Stimulated activated effector memory CD8-positive, alpha-beta T cell treated with anti-CD3 and anti-CD28 coated beads, Interleukin-12 subunit alpha, Interleukin-12 subunit beta, amount 100 ng/mL, for 72 hours (primary cell): Measurements from ENCODE around the gene TEX2.
A peak's percentile ranks its signal among the peaks of the same experiment; 100 is the strongest.
"Not testable (repeated sequence)": the region's sequence is repeated elsewhere in the genome, so short reads cannot be mapped to it uniquely, and the experiment has no call there.

ENCODE experiments used
- ATAC-seq: fragments of 150-1000 bp; cut with Tn5 transposase; 2 replicates; pipeline ENCODE4 v1.10.0; 2021
- DNase-seq, 2 donors: peaks; one replicate each; pipeline ENCODE4 v3.0.0; 2021 to 2022; ENCODE audit warnings: low spot score in 2 of 2
- H3K27ac Mint-ChIP-seq: one replicate; pipeline ENCODE4 v1.8.0; 2022; ENCODE audit warnings: mild to moderate bottlenecking, mixed read lengths
- H3K36me3 Mint-ChIP-seq: one replicate; pipeline ENCODE4 v1.8.0; 2022; ENCODE audit warnings: mild to moderate bottlenecking, mixed read lengths
- H3K4me1 Mint-ChIP-seq: one replicate; pipeline ENCODE4 v1.8.0; 2022; ENCODE audit warnings: mixed read lengths
- H3K4me3 Mint-ChIP-seq: one replicate; pipeline ENCODE4 v1.8.0; 2022; ENCODE audit warnings: mild to moderate bottlenecking, mixed read lengths
- H3K9me3 Mint-ChIP-seq: one replicate; pipeline ENCODE4 v1.8.0; 2022; ENCODE audit warnings: mixed read lengths

Gene TEX2

GRCh38 chr17:64126918-64127317 is 136.1 kb downstream of the TEX2 start:
- Mint-ChIP-seq H3K27ac (peak overlapping the region; percentile 92), H3K9me3 (no peaks in the 10 kb centered on the region), H3K4me1 (peaks cover 68% of the 10 kb centered on the region), H3K36me3 (peaks cover 85% of the 10 kb centered on the region), H3K4me3 (peak overlapping the region; percentile 80)
- DNase-seq (no peak), ATAC-seq (no peak)

DNA sequence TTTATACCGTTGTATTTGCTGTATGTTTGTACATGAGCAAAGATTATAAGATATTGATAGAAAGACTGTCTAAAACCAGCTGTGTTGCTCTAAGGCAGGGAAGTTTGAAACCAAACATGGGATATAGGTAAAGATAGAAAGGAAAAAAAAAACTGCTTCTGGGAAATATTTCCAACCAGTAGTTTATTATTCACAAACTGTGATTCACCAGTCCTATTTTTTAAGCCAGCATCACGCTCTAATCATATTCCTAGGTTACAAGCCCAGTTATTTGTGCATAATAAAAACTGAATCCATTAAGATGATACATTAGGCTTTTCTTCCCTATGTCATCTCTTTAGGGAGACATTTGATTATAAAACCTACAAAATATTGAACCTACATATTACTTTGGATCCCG is 137.1 kb downstream of the TEX2 start:
- Mint-ChIP-seq H3K4me3 (peak overlapping the region; percentile 80), H3K9me3 (no peaks in the 10 kb centered on the region), H3K36me3 (peaks cover 92% of the 10 kb centered on the region), H3K27ac (peak overlapping the region; percentile 95), H3K4me1 (peaks cover 68% of the 10 kb centered on the region)
- no peak for DNase-seq
- ATAC-seq, result no peak

- H3K36me3 Mint-ChIP-seq, result peaks cover 94% of the 10 kb centered on the region
- DNase-seq (no peak), ATAC-seq (no peak)
- H3K27ac Mint-ChIP-seq, result peak overlapping the region; percentile 95
- H3K4me1 Mint-ChIP-seq, result peaks cover 71% of the 10 kb centered on the region
- H3K9me3 Mint-ChIP-seq, result no peaks in the 10 kb centered on the region
- H3K4me3 Mint-ChIP-seq, result peak overlapping the region; percentile 80
Observed at GRCh38 chr17:64124609-64125008, 138.5 kb downstream of the TEX2 start.

DNA sequence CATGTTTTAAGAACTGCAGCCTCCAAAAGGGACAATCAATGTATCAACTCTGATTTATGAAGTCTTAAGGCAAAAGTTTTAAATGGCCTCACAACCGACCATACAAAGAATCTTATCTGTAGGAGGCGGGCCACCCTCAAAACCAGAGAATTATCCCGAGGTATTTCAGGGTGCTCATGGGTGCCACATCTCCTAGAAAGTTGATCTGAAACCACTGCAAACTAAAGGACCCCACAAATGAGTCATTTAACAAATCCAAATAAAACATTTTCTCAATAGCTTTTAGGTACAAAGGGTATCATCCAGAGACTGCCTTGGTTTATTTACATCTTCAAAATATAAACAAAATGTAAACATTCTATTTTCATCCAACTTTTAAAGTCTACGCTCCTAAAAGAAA is 139.9 kb downstream of the TEX2 start:
- Mint-ChIP-seq H3K4me3 (peak overlapping the region; percentile 80), H3K4me1 (peaks cover 73% of the 10 kb centered on the region), H3K36me3 (peaks cover 85% of the 10 kb centered on the region), H3K9me3 (no peaks in the 10 kb centered on the region), H3K27ac (no peak overlapping the region)
- no peak for DNase-seq
- no peak for ATAC-seq

- ATAC-seq, result peak; percentile 81
- peaks cover 76% of the 10 kb centered on the region for H3K4me1 Mint-ChIP-seq
- H3K36me3 Mint-ChIP-seq, result peaks cover 81% of the 10 kb centered on the region
- not testable (repeated sequence) for DNase-seq, H3K9me3 Mint-ChIP-seq
- peak overlapping the region; percentile 73 for H3K4me3 Mint-ChIP-seq
- H3K27ac Mint-ChIP-seq, result peak overlapping the region; percentile 95
Observed at GRCh38 chr17:64120972-64121786, 141.9 kb downstream of the TEX2 start.

- Mint-ChIP-seq H3K9me3 (no peaks in the 10 kb centered on the region), H3K36me3 (peaks cover 78% of the 10 kb centered on the region), H3K4me3 (peak overlapping the region; percentile 73), H3K4me1 (peaks cover 76% of the 10 kb centered on the region), H3K27ac (peak overlapping the region; percentile 95)
- ATAC-seq, result peak; percentile 75
- no peak for DNase-seq
Observed at GRCh38 chr17:64120159-64120810, 142.8 kb downstream of the TEX2 start.

DNA sequence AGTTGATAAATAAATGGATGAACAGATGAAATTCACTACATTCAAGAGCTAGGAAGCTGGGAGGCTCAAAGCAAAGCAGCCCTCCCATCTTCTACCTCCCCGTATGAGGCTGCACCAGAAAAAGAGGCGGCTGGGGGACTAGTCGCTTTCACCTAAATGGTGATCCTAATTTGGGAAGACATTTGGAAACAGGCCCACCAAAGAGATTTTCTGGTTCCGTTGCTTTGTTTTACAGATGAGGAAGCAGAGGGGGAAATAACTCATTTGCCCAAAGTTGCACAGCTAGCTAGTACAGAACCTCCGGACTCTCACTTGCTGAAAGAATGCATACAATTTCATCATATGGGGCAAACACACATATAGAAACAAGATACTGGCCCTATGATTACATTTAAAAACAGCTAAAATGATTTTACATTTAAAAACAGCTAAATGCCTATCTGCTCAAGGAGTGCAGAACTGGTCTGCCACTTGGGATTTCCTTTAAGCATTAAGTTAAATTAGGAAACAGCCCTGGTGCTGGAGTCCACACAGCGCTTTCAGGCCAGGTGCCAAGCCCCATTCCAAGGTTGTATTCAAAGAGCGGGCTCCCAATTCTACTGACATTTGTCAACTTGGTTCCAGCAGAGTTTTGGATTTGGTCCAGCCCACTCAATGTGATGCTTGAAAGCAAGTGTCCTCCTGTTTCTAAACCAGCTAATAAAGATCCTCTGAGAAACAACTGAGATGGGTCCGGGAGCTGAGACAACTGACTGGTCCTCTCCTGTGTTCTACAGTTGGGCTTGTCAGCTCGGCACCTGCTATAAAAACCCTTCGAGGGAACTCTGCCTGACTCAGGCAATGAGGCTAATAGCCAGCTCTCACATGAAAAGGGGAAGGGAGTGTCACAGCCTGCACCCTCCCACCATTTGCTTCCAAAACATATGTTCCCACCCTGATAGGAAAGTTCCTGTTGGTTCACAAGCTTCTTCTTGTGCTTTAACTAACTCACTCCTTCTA is 144.8 kb downstream of the TEX2 start:
- H3K4me1 Mint-ChIP-seq, result peaks cover 69% of the 10 kb centered on the region
- peak overlapping the region; percentile 51 for H3K4me3 Mint-ChIP-seq
- peaks cover 71% of the 10 kb centered on the region for H3K36me3 Mint-ChIP-seq
- DNase-seq (no peak), ATAC-seq (no peak)
- peak overlapping the region; percentile 79 for H3K27ac Mint-ChIP-seq
- no peaks in the 10 kb centered on the region for H3K9me3 Mint-ChIP-seq

GRCh38 chr17:64115822-64116534 is 147.1 kb downstream of the TEX2 start:
- H3K4me3 Mint-ChIP-seq, result peak overlapping the region; percentile 51

GRCh38 chr17:64115043-64115698 is 147.9 kb downstream of the TEX2 start:
- Mint-ChIP-seq H3K9me3 (no peaks in the 10 kb centered on the region), H3K27ac (peak overlapping the region; percentile 38), H3K4me3 (peak overlapping the region; percentile 51), H3K4me1 (peaks cover 67% of the 10 kb centered on the region), H3K36me3 (peaks cover 65% of the 10 kb centered on the region)
- no peak for DNase-seq
- ATAC-seq, result no peak

More at GRCh38 chr17:64115822-64116534, 147.1 kb downstream of the TEX2 start:
- H3K9me3 Mint-ChIP-seq, result no peaks in the 10 kb centered on the region
- H3K4me1 Mint-ChIP-seq, result peaks cover 68% of the 10 kb centered on the region
- peaks cover 73% of the 10 kb centered on the region for H3K36me3 Mint-ChIP-seq
- ATAC-seq (peak; percentile 28), DNase-seq (no peak)
- peak overlapping the region; percentile 38 for H3K27ac Mint-ChIP-seq

GRCh38 chr17:64113006-64113405 is 150.1 kb downstream of the TEX2 start:
- ATAC-seq, result no peak
- no peaks in the 10 kb centered on the region for H3K9me3 Mint-ChIP-seq
- peaks cover 71% of the 10 kb centered on the region for H3K36me3 Mint-ChIP-seq
- DNase-seq, result no peak
- H3K27ac Mint-ChIP-seq, result peak overlapping the region; percentile 61
- H3K4me3 Mint-ChIP-seq, result no peak overlapping the region
- H3K4me1 Mint-ChIP-seq, result peaks cover 77% of the 10 kb centered on the region

DNA sequence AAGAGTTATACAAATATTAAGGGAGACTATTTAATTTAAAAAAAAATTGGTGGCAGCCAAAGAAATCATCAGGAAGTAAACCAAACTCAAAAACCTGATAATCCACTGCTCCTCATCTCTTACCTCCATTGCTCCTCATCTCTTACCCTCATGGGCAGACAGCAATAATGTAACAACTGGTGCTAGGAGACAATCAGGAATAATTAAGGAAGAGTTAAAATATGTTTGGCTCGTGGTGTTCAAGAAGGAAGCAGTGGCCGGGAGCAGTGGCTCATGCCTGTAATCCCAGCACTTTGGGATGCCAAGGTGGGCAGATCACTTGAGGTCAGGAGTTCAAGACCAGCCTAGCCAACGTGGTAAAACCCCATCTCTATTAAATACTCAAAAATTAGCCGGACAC is 151.2 kb downstream of the TEX2 start:
- peak overlapping the region; percentile 72 for H3K27ac Mint-ChIP-seq
- H3K36me3 Mint-ChIP-seq, result peaks cover 69% of the 10 kb centered on the region
- H3K9me3 Mint-ChIP-seq, result no peaks in the 10 kb centered on the region
- no peak for DNase-seq
- ATAC-seq, result no peak
- H3K4me3 Mint-ChIP-seq, result no peak overlapping the region
- H3K4me1 Mint-ChIP-seq, result peaks cover 78% of the 10 kb centered on the region

DNA sequence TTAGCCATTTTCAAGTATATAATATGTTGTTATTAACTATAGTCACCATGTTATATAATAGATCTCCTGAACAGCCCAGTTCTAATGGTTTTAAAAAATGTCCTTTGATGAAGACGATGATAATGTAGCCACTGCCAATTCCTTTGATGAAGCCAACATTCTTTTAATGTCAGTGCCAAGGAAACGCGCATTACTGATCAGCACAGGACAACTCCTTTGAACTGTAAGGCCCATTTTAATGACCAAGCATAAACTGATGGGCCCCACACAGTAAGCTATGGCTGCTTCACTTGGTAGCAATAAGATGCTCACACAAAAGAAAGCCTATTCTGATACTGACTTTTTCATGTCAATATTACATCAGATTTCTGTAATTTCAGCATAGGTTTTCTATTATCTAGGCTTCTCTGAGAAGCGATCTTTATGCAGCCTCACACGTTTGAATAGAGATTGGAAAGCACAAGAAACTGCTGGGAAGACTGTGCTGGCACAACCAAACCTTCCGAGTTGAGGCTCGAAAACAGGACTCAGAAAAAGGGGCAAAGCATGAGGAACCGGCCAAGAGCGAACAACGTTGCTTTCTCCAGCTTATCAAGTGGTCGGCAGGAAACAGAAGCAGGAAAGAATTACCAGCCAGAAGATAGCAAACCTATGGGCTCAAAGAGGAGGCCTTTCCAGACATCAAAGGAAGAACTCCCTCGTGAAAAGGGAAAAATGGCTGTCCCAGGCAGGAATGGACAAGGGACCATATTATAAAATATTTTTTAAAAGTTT is 152.5 kb downstream of the TEX2 start:
- ATAC-seq, result no peak
- no peak for DNase-seq
- Mint-ChIP-seq H3K4me3 (no peak overlapping the region), H3K36me3 (peaks cover 63% of the 10 kb centered on the region), H3K27ac (peak overlapping the region; percentile 72), H3K4me1 (peaks cover 79% of the 10 kb centered on the region), H3K9me3 (no peaks in the 10 kb centered on the region)

GRCh38 chr17:64109400-64109799 is 153.7 kb downstream of the TEX2 start:
- peak overlapping the region; percentile 79 for H3K27ac Mint-ChIP-seq
- peaks cover 77% of the 10 kb centered on the region for H3K4me1 Mint-ChIP-seq
- ATAC-seq, result no peak
- H3K36me3 Mint-ChIP-seq, result peaks cover 66% of the 10 kb centered on the region
- no peaks in the 10 kb centered on the region for H3K9me3 Mint-ChIP-seq
- H3K4me3 Mint-ChIP-seq, result no peak overlapping the region
- no peak for DNase-seq
